HG02588 (cell line): ENCODE results near the gene KDELR1.
"Not testable (repeated sequence)": the region's sequence is repeated elsewhere in the genome, so short reads cannot be mapped to it uniquely, and the experiment has no call there.

Source experiments
- ATAC-seq: cut with Tn5 transposase; IDR thresholded peaks from one replicate; pipeline ENCODE4 v1.9.1; 2021; ENCODE audit warnings: mild to moderate bottlenecking, moderate library complexity; ENCODE audit not compliant: unreplicated experiment

Gene KDELR1

DNA sequence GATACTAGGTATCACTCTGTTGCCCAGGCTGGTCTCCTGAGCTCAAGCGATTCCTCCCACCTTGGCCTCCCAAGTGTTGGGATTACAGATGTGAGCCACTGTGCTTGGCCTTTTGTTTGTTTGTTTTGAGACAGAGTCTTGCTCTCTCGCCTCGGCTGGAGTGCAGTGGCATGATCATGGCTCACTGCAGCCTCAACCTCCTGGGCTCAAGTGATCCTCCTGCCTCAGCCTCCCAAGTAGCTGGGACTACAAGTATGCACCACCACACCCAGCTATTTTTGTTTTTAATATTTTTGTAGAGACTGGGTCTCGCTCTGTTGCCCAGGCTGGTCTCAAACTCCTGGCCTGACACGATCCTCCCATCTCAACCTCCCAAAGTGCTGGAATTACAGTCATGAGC, 19.6 kb downstream of the KDELR1 start:
- ATAC-seq: not testable (repeated sequence)

DNA sequence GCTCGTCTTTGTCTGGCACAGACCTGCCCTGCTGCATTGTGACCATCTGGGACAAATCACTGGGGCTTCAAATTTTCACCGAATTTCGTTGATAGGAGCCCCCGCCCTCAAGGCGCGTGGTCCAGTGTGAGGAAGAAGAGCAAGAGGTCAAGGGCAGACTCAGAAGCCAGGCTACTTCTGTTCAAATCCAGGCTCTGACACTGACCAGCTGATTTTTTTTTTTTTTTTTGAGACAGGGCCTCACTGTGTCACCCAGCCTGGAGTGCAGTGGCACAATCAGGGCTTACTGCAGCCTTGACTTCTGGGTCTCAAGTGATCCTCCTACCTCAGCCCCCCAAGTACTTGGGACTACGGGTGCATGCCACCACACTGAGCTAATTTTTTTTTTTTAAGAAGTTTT, 20.0 kb downstream of the KDELR1 start:
- no peak for ATAC-seq

DNA sequence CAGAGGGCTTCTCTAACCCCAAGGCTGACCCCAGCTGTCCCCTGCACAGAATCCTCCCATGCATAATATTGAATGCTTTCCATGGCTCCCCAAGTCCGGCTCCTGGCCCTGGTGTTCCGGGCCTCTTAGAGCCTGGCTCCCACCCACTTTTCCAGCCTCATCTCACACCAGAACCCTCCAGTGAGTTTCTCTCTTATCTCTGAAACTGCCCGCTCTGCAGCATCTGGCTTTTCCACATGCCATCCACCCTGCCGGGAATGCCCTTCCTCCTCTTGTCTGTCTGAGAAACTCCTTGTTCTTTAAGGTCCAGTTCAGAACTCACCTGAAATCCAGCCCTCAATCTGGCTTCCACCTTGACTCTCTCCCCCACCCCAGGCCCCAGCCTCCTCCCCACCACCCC, 20.4 kb downstream of the KDELR1 start:
- no peak for ATAC-seq

DNA sequence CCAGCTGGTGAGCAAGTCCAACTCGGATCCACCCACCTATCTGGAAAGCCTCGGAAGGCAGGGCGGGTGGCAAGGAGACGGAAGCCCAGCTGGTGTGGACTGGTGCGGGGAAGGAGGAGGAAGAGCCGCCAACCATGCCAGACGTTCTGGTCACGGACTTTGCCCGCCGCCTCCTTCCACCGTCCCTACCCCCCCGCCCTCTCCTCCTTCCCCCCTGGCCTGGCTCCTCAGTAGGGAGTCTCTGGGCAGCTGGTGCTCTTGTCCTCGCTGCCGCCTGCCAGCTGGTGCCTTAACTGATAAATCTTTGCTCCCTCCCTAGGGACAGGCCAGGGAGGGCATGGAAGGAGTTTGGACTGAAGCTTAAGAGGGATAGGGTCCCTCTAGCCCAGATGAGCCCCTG, 22.4 kb downstream of the KDELR1 start:
- ATAC-seq: no peak

DNA sequence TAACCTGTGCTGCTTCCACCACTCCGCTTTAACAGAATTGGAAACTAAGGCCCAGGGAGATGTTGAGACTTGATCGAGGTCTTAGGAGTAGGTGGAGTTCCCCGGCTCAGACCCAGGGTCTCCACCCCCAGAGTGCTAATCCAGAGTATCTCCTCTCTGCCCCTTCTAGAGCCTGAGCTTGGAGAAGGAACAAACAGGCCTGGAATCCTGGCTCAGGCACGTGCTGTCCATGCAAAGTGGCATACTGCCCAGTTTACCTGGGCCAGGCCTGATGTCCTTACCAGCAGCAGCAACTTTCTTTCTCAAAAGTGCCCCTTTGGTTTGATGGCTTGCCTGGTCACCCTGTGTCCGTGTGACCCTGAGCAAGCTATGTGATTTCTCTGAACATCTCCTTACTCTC, 23.5 kb downstream of the KDELR1 start:
- ATAC-seq: no peak

DNA sequence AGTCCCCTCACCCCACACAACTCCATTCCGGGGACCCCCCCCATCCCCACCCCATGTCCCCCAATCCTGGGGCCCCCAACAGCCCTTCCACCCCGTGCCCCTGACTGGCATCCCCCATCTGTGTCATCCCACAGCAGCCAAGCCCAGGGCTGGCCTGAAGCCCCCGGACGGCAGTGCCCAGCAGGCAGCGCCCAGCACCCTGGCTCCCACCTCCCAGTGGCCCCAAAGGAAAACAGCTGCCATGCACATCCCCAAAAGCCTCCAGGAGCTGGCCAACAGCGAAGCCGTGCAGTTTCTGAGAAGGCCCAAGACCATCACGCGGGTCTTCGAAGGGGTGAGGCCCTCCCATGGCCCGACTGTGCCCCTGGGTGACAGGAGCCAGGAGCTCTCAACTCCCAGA, 25.7 kb downstream of the KDELR1 start:
- ATAC-seq: no peak

DNA sequence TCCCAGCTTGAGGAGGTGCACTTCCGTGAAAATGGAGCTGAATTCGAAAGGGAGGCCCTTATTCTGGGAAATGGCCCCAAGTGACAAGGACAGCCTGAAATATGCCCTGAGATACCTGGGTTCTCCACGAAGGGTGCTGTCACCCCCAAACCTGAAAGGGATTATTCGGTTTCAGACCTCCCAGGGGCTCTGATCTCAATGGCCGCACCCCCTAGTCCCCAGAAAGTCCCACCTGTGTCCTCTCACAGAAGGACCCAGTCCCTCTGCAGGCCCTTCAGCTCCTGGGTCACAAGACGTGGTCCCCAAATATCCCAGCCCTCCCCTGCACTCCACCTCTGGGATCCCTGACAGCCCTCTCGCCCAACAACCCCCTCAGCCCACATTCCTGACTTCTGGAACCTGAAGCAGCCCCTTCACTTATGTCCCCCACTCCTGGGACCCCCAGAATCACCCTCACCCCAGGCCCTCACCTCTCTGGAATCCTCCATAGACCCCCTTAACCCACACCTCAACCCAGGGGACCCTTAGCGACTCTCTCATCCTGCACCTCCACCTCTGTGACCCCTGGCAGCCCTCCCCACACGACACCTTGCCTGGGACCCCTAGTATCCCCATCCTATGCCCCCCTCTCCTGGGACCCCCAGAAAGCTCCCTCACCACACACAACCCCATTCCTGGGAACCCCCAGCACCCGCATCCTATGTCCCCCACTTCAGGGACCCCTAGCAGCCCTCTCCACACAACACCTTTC, 26.6 kb downstream of the KDELR1 start:
- no peak for ATAC-seq

DNA sequence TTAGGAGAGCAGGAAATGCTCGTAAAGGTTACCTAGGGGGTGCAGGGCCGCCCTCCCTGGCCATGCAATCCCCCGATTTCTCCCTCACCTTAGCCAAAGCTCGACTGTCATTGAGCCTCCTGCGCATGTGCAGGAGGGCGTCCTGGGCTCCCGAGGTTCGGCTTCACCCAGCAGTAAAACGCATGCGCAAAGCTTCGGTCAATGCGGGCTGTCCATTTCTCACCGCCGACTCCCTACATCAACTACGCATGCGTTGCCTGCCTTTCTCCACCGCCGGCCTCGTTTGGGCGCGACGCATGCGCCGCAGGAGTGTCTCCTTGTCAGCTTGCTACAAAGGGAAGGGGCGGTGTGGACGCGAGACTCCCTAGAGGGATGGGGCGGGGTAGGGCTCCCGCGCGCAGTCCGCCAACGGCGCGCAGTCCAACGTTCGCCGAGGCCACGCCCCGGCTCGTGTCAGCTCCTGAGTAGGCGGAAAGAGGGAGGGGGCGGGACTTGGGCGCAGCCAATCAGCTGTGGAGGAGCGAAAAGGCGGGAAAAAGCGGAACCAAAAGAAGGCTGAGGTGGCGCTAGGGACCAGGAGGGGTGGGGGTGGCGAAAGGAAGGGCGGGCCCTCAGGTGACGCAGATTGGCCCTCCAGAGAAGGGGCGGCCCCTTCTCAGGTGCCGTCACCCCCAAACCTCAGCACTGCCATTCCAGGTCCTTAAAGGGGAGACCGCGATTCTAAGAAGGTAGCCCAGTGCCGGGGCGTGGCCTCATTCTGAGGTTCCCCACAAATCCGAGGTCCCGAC, 27.3 kb downstream of the KDELR1 start, which contains the start of the genes SYNGR4 and TMEM143:
Gene SYNGR4 (plus strand): TSS at position 558 of the 788 bp plus-strand sequence. CDS start 1,476 bp downstream, outside the sequence.
Gene TMEM143 (minus strand): TSS at position 131 of the 788 bp plus-strand sequence. CDS start 20 bp downstream, at position 111.
- ATAC-seq: peak; percentile 79

DNA sequence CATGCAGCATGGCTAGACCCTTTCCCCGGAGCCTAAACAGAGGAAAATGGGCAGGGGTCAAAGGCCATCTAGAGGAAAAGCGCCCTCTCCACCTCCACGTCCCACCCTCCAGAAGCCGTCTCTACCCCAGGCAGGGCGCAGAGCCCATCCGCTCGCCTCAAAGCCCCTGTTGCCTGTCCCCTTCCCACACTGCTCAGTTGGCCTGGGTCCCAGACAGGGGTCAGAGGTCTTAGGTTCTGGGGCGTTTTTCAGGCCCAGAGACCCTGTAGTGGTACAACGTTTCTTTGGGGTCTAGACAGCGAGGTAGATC, 27.9 kb downstream of the KDELR1 start:
- ATAC-seq: peak; percentile 10

DNA sequence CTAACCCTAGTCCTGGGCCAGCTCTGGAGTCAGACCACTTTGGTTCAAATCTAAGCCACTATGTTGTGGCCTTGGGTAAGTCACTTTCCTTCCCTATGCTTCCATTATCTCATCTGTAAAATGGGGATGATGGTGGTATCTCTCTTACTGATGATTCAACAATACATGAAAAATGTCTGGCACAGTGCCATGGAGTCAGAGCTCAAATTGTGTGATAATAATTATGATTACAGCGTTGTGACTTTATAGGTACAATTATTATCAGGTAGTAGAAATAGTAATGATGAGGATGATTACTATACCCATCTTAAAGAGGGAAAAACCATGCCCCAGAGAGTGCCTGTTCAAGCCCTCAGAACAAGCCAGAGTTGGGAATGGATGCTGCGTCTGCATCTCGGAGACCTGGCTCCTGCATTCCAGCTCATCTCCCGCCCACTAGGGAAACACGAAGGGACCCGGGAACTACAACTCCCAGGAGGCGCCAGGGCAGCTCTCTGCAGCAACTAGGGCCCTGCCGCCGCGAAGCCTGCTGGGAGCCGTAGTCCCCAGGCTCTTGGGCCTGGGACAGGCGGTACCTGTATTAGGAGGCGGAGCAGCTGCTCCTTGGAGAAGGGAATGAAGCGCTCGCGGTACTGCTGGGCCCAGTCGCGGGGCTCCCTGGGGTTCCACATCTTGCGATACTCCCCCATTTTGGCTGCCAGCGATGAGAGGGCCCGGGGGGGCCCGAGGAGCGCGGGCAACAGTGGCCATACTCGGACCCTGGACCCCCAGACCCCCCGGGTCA, 28.4 kb downstream of the KDELR1 start:
- peak; percentile 44 for ATAC-seq

DNA sequence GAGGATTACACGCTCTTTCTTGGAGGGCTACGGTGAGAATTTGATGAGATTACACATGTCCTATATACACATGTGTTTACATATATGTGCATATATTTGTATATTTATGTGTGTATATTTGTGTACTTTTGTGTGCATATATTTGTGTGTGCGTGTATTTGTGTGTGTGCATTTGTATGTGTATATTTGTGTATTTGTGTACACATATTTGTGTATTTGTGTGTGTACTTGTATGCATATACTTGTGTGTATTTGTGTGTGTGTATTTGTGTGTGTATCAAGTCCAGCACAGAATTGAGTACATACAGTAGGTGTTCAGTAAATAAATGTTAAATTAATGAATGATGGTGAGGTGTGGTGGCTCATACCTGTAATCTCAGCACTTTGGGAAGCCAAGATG, 29.4 kb downstream of the KDELR1 start:
- ATAC-seq: no peak

DNA sequence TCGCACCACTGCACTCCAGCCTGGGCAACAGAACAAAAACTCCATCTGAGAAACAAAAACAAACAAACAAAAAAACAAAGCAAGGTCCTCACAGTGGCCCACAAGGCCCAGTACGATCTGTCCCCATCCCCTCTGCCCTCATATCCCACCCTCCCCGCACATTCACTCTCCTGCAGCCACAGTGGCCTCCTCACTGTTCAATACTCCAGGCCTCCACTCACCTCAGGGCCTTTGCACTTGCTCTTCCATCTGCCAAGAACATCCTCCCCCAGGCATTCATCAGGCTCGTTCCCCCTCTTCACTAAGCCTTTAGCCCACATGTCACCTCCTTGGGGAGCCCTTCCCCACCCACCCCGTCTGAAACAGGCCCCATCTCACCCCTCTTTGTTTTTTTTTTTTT, 32.2 kb downstream of the KDELR1 start:
- ATAC-seq: no peak

DNA sequence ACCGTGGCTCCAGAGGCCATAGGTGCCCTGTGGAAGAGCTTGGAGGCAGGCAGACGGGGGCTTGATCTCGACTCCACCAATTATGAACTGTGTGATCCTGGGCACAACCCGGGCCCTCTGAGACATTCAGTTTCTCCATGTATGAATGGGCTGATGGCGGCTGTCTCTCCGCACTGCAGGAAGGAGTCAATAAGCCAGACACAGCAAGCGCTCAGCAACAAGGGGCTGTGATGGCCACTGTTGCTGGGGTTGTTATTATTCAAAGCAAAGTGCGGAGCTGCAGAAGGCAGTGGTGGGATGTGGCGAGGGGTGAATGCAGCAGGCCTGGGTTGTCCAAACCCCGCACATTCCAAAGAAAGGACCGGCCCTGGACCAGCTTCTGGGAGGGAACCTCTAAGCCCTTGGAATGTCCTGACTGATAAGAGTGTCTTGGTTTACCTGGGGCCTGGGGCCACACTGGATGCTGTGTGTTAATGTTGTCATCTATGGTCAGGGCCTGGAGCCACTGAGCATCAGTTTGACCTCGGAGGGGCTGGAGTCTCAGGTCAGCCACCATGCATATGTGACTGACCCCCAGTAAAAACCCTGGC, 35.9 kb downstream of the KDELR1 start:
- no peak for ATAC-seq

DNA sequence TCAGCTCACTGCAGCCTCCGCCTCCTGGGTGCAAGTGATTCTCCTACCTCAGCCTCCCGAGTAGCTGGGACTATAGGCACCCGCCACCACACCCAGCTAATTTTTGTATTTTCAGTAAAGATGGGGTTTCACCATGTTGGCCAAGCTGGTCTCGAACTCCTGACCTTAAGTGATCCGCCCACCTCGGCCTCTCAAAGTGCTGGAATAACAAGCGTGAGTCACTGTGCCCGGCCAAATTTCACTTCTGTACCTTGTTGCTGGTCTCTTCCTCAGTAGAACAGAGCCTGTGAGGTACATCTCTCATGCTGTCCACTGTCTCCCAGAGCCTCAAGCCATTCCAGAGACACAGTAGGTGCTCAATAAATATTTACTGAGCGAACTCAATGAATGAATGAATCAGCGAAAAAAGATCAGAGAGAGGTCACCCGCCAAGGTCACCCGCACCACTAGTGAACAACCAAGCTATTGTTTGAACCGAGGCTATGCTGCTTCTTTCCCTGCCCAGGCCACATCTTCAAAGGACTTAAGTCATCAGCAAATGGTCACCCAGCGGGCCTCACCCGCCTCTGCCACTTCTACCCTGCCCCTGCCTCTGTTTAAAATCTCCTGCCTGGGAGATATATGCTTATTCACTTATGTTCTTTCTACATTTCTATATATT, 36.9 kb downstream of the KDELR1 start:
- ATAC-seq: no peak

DNA sequence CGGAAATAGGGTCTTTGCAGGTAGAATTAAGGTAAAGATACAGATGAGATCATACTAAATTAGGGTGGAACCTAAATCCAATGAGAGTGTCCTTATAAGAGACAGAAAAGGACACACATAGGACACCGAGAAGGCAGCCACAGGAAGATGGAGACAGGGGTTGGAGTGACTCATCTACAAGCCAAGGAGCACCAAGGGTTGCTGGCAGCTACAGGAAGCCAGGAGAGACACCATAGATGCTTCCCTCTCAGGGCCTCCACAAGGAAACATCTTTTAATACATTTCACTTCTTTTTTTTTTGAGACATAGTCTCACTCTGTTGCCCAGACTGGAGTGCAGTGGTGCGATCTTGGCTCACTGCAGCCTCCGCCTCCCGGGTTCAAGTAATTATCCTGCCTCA, 37.7 kb downstream of the KDELR1 start:
- no peak for ATAC-seq

DNA sequence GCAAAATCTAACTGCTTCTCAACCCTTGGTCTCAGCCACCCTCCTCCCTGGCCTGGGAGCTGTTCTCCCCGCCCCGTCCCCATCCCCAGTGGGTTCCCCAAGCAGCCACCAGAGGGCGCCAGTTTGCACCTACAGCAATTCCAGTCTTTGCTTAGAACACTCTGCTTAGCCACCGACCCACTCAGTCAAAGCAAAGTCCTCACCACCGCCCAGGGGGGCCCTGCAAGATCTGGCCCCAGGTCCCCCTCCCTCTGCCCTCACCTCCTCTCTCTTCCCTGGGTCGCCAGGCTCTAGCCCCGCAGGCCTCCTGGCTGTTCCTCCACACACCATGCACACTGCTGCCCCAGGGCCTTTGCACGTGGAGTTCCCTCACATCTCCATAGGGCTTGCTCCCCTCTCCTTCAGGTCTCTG, 40.0 kb downstream of the KDELR1 start:
- ATAC-seq: no peak

DNA sequence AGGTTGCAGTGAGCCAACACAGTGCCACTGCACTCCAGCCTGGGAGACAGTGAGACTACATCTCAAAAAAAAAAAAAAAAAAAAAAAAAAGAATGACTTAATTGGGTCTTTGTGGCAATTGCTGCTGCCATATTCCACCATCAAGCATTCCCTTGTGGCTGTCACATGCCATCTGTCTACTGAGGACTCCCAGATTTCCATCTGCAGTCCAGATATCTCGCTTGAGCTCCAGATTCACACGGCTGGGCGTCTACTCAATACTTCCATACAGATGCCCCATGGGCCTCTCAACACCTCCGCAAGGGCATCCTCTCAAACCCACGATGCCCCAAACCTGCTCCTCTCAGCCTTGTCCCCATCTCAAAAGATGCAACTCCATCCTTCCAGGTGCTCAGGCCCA, 40.5 kb downstream of the KDELR1 start:
- no peak for ATAC-seq

DNA sequence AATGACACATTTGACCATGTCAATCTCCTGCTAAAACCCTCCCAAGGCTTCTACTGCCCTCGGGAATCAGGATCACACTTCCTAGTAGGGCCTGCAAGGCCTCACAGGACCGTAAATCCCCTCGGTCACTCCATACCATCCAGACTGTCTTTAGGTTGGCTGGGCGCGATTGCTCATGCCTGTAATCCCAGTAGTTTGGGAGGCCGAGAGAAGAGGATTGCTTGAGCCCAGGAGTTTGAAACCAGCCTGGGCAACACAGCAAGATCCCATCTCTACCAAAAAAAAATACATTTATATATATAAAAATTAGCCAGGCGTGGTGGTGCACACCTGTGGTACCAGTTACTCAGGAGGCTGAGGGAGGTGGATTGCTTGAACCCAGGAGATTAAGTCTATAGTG, 42.6 kb downstream of the KDELR1 start:
- no peak for ATAC-seq

DNA sequence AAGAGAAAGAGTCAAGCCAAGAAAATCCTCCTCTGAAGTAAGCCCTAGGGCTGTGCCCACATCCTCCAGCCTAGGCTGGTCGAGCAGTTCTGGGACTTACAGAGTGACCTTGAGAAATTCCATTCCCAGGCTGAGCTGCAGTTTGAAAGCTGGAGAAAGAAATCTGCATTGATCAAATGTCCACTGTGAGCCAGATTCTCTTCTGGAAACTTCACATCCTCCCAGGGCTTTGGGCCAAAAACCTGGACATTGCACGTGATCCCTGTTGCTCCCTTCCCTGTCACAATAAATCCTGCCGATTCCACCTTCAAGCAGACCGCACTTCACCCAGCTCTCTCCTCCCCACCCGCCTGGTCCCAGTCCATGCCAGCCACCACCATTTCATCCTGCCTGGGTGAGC, 43.3 kb downstream of the KDELR1 start:
- ATAC-seq: no peak

DNA sequence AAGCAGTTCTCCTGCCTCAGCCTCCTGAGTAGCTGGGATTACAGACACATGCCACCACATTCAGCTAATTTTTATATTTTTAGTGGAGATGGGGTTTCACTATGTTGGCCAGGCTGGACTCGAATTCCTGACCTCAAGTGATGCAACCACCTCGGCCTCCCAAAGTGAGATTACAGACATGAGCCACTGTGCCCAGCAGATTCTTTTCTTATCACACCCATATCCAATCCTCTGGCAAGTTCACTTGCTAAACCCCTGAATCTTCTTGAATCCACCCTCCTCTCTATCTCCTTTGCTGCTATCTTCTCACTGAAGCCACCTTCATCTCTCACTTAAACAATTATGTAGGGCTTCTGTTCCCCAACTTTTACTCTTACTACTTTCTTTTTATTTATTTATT, 45.2 kb downstream of the KDELR1 start:
- ATAC-seq: no peak

DNA sequence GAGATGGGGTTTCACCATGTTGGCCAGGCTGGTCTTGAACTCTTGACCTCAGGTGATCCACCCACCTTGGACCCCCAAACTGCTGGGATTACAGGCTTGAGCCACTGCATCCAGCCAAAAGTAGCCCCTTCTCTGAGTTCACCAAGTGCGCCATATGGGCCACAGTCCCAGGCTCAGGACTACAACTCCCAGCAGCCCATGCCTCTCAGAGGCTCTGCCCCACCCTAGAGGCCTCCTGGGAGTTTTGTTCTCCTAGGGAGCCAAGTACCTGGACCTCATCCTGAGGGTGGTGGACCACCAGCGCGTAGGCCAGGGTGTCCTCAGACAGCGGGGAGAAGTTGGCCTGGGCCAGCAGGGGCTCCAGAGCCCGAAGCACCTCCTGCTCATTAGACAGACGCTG, 46.5 kb downstream of the KDELR1 start:
- no peak for ATAC-seq
